Superior temporal gyrus (tissue), 1 donor: ENCODE measurements around the gene TXN.
A peak's percentile ranks its signal among the peaks of the same experiment; 100 is the strongest.
"Not testable (repeated sequence)": the region's sequence is repeated elsewhere in the genome, so short reads cannot be mapped to it uniquely, and the experiment has no call there.

Experiments used
- DNase-seq: peaks from one replicate; pipeline ENCODE4 v3.0.0-alpha.2; 2016; ENCODE audit errors: extremely low spot score

Gene TXN

DNA sequence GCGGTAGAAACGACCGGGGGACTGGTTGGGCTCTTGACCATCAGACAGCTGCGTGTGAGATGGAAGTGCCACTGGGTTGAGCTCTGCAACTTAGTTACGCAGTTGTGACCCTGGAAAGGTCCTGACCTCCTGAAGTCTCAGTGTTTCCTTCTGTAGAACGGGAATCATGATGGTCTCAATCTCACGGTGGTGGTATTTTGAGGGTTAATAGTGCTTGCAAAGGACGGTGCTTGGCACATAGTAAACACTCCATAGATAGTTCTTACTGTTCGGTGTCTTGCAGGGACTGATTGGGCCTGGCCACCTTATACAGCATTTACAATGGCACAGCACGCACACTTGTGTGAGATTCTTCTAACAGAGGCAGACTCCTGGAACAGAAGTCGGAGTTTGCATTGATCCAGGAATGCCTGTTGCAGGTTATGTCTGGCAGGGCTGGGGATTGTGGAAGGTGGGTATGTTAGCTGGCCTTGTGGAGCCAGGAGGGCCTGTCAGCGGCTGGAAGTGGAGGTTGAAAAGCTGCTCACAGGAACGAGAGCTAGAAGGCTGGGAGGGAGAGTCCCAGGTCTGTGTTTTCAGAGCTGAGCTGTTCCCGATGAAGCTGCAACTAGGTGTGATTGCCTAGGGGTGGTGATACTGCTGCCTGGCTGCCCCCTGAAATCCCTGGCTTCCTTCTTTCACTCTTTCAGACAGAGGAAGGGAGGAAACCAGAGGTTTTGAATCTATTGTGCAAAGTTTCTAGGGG is 962 bp upstream of the TXN start:
- peak; percentile 62 for DNase-seq

DNA sequence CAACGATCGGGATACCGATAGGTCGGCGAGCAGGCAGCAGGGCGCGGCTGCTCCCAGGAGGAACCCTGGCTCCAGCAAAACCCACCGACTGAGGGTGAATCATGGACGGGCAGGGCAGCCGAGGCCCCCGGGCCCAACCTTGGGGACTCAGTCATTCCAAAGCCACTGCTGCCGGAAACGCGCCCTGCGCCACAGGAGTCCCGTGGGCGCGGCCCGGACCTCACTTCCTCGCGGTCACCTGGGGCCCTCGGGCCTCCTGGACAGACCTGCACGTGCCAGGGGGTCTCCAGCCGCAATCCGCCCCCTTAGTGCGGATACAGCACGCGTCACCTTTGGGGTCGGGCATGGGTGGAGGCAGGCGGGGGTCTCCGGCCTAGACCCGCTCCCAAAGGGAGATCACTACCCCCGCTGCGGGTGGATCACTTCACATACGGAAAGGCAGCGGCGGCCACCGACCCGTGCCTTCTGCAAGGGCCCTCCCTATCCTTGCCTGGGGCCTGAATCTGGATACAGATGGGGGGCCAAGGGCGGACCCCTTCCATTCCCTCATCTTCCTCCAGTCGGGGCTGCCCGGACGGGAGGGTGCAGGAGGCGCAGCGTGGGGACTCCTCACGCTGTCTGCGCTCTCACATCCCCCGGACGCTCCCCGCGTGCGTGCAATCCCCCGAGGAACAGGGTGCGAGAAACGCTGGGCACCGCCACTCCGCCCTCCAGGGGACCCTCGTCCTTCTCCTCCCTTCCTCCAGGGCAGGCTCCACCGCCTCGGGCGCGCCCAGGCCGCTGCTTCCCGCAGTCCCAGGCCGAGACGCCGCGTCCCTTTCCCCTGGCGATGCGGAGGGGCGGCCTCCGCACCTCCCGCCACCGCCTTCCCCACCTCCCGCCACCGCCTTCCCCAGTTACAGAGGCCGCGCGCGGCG is 586 bp downstream of the TXN start:
- DNase-seq = no peak

DNA sequence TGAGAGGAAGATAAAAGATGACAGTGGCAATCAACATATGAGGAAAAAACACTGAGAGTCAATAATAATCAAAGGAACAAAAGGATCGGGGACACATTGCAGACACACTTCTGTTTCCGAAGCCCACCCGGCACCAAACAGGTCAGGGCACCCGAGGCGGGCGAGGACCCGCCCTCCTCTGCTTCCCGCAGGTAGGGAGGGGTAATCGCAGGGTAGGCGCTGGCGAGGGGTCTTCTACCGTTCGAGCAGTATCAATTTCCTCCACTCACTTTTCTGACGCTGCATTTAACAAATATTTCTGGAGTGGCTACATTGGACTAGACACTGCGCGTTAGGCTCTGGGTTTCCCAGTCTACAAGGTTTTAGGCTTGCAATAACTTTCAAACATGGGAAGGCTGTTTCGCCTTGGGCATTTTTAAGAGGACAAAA is 1.3 kb downstream of the TXN start:
- DNase-seq = no peak

DNA sequence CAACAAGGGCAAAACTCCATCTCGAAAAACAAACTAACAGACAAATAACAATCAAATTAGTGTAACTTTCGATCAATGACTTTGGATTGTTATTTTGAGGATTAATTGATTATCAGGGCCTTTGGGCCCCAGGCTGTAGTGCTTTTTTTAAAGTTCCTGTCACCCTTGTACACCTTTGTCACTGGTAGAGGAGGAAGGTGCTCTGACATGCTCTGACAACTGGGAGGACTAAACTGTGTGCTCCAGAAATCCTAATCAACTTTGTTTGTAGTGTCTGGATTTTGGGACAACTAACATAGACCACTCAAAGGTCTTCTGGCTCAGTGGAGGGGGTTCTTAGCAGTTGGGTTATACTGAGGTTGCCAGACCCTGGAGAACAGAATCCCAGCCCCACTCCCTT is 1.8 kb downstream of the TXN start:
- DNase-seq = no peak

DNA sequence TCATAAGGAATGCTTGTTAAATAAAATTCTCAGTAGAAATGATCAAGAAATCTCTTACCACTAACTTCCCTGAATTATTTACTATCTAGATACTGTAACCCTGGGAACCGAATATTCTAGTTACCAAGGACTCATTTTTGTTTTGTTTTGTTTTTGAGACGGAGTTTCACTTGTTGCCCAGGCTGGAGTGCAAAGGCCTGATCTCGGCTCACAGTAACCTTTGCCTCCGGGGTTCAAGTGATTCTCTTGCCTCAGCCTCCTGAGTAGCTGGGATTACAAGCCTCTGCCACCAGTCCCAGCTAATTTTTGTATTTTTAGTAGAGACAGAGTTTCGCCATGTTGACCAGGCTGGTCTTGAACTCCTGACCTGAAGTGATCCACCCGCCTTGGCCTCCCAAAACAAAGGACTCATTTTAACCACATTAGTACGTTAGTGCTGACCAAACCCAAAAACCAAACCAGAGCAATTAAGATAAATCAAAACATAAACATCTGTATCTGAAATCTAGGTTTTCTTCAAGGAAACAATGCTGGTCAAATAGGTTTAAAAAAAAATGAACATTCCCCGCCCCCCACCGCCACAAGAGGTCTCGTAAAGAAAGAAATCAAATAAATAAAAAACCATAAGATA is 3.7 kb downstream of the TXN start:
- no peak for DNase-seq

DNA sequence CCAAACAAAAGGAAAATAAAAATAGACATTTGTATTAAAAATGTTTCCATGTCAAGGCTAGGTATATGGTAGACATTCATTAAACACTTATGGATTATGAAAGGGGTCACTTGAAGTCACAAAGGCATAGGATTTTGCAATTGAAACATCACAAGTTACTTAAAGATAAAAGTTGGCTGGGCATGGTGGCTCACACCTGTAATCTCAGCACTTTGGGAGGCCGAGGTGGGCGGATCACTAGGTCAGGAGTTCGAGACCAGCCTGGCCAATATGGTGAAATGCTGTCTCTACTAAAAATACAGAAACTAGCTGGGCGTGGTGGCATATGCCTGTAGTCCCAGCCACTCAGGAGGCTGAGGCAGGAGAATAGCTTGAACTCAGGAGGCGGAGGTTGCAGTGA is 4.5 kb downstream of the TXN start:
- DNase-seq = not testable (repeated sequence)

DNA sequence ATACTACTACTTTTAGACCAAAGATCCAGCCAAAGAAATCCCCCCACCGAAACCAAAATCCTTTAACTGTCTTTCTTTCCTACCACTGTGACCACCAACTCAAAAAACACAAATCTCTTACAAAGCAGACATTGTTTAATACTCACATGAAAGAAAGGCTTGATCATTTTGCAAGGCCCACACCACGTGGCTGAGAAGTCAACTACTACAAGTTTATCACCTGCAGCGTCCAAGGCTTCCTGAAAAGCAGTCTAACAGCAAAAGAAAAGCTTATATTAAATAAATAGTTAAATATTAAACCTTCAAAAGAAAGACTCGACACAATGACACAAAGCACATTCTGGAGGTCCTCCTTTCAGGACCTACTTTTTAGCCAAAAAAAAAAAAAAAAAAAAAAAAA is 5.1 kb downstream of the TXN start:
- no peak for DNase-seq

DNA sequence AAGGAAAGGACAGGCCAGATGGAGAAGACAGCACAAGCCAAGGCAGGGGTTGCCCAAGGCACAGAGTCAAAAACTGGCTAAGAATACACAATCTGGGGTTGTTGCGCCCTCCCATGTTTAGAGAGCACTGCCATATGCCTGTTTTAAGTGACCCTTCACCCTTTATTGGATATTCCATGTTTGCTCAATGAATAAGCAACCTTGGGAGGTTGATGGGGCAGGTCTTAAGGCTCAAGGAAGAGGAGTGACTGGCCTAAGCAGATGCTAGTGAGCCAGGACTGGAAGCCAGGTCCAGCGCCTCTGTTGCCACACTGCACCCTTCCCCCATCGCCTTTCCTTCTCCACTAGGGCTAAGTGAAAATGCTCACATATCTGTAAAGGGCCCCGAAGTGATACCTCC is 6.7 kb downstream of the TXN start:
- DNase-seq = no peak

DNA sequence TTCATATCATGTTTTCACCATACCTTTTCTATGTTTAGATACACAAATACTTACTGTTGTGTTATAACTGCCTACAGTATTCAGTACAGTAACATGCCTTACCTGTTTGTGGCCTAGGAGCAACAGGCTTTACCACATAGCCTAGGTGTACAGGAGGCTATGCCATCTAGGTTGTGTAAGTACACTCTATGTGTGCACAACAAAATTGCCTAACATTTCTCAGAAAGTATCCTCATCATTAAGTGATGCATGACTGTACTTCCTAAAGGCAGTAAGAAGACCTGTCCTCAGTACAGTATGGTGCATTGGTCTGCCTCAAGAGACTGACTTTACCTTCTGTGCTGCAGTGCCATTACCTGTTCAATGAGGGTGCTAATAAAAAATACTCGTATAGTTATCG is 7.9 kb downstream of the TXN start:
- DNase-seq = no peak

DNA sequence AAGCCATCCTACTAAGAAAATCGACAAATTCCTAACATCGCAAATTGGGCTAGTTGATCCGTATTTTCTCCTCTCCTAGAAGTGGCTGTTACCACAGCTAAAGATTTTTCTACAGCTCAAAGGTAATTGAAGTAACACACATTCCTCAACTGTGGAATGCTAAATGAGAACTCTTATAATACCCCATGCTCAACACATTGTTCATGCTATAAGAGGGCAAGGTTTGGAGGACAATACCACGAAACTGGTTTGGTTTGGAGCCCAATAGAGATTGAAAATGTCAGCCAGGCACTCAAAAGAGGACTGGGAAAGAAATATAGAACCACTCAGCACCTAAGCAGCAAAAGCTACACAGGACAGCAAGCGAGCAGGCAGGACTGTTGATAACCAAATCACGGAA is 10.1 kb downstream of the TXN start:
- no peak for DNase-seq

DNA sequence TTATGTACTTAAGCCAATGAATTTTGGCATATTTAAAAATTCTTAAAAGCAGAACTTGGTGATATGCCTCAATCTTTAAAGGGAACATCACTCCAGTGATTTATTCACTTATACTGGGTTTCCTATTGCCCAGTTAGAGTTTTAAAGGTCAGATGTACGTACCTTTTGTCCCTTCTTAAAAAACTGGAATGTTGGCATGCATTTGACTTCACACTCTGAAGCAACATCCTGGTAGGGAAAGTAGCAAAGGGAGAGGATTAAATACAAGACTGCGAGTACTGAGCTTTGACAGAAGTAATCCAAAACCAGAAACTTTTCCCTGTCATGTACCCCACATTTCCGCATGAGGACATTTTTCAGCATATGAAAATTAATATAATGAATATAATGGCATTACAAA is 11.7 kb downstream of the TXN start:
- no peak for DNase-seq

DNA sequence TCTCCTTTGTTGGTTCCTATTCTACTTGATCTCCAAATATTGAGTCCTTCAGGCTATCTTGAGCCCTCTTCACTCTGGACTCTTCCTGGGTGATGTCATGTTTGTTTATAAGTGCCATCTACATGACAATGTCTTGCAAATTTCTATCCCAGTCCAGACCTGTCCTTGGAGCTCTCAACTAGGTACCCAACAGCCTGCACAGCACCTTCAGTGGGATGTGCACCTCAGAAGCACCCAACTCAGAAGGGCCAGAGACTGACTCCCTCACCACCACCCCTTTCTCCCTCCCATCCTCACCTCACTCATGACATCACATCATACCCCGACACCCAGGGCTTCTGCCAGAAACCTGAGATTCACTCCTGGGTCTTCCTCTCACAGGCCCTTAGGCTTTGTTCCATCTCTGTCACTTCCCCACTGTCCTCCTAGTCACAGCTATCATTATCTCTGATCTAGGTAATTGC is 14.4 kb downstream of the TXN start:
- no peak for DNase-seq

DNA sequence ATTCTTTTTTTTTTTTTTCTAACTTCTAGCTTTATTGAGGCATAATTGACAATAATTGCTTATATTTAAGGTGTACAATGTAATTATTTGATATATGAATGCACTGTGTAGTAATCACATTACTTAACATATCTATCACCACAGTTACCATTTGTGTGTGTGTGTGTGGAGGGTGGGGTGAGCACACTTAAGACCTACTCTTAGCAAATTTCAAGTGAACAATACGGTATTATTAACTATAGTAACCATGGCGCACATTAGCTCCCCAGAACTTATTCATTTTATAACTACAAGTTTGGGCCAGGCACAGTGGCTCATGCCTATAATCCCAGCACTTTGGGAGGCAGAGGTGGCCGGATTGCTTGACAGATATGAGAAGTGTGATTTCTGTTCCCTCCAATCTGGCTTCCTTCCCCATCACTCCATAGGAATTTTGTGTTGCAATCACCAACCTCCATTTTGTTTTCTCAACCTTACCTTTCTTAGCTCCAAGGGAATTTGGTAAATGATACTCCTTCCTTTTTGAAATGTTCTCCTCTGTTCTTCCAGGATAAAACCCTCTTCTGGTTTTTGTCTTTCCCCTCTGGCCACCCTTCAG is 14.9 kb downstream of the TXN start:
- DNase-seq = no peak

DNA sequence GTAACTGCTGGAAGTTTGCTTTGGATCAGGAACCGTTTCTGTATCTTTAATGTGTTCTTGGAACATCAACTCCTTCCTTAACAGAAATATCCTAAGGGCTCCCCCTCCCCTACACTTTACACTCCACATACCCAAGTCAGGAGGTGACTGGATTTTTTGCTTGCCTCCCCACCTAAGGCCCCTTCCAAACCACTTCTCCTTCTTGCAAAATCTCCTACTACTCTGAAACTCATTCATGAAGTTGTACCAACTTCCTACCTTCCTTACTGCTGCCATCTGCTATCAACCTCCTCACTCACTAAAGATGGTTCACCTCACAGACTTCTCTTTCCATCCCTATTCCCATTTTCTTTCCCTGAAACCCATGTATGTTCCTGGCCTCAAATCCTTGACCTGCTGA is 16.1 kb downstream of the TXN start:
- DNase-seq = no peak

DNA sequence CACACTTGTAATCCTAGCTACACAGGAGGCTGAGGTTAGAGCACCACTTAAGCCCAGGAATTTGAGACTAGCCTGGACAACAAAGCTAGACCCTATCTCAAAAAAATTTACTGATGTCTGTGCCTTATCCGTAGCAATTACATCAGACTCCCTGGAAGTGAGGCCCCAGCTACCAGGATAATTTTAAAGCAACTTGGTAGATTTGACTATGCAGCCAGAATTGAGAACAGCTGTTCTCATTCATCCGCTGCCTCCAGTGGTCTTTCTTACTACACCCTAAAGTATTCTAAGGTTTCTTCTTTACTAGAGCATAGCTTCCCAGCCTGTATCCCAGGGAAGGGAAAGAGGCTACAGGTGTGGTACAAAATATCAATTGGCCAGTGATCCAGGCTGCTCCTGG is 28.0 kb downstream of the TXN start:
- no peak for DNase-seq

DNA sequence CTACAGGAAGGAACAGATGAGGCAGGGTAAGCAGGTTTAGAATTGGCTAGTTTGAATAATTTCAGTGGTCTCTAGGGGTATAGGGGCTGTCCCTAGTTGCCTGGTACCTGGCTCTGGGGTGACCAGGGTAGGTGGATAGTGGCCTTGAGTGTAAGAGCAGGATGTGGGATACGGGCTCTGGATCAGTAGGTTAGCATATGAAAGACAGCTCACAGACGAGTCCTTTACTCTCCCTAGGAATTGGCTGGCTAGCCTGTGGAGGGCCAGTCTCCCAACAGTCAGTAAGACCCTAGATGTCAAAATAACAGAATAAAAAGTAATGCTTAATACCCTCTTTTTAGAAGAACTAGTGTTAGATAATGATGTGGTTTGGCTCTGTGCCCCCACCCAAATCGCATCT is 31.7 kb downstream of the TXN start:
- DNase-seq = no peak

DNA sequence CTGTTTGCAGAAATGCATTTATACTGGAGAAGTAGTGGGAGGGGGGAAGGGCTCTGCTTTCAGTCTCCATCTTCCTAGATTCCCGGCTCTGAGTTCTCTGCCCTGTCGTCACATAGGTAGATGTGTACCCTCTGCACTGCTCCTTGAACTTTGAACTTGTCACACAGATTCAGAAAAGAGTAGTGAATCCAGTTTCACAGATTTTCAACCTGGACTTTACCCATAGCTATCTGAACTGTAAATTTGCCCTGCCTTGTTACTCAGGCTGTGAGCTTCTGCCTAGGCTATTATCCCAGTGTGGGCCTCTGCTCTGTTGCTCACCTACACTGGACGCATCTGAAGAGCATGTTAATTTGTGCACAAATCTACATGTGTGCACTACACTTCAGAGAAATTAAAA is 35.5 kb downstream of the TXN start:
- no peak for DNase-seq

DNA sequence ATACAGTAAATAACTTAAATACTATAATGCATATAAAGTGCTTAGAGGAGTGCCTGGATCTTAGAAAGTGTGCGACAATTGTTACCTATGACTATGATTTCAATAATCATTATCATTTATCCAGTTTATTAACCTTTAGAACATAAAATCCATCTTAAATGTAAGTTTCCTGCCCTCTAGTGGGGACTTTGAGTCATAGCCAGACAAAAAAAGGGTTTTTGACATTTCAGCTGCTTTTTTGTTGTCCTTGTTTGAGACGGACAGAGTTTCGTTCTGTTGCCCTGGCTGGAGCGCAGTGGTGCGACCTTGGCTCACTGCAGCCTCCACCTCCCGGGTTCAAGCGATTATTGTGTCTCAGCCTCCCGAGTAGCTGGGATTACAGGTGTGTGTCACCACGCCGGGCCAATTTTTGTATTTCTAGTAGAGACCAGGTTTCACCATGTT is 38.6 kb downstream of the TXN start:
- peak; percentile 84 for DNase-seq

DNA sequence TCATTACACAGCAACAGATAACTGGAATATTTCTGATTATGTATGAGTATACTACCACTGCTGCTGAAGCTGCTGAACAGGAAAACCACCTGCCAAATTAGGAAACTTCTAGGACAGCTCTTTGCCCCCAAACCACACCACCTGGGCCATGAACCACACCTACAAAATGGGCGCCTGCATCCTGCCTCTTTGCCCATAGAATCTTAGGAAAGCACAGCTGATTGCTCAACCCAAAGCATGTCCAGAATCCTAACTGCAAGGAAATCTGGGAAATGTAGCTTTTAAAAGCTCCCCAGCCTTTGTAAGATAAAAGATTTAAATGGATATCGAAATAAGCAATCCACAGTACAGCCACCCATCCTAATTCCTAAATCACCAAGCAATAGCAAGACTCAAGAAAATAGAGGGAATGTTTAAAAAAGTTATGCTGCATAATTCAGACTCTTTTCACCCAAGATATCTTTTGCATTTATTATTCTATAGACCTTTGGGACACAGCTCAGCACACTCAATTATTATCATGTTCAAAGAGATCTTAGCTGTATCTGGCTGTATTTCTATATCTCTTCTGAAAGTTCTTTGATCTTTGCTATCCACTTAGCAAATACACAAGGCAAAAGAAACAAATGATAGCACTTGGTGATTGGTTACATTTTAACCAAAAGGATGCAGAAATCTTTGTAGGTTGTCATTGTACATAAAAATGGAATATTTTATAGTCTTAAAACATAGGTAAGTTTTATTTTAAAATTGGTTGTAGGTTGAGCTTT is 41.5 kb downstream of the TXN start:
- DNase-seq = no peak

DNA sequence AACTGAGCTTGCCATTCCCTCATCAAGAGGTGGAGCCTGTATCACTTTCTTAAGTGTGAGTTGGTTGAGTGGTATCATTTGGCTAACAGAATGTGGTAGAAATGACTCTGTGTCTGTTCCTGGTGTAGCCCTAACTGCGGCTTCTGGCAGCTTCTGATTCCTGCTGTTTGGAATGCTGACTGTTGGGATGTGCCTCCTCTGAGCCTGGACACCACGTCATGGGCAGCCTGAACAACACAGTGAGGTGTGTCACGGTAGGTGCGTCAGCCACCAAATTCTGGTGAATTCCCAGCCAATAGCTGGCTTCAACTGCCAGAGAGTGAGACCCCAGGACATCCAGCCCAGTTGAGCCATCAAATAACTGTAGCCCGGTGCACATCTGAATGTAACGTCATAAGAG is 42.2 kb downstream of the TXN start:
- DNase-seq = no peak

DNA sequence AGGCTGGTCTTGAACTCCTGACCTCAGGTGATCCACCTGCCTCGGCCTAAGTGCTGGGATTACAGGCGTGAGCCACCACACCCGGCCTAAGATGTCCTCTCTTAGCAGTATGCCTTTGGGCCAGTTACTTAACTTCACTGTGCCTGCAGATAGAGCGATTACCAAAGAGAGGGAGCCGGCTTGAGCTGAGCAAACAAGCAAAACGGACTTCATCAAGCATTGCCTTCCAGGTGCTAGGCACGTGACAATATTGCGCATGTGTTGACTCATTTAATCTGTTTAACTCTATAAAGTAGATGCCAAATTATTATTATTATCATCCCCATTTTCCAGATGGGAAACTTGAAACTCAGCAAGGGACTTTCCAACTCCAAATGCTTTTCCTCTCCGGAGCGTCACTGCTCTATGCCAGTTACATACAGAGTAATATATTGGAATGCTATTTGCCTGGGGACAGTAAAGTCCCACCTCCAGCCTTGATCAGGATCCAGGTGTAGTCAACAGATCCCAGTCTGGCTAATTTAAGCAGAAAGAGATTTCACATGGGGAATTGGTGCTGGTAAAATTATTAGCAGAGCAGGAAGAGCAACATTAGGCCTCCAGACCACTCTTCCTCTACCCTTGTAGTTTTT is 42.8 kb downstream of the TXN start:
- no peak for DNase-seq
